GM18517 (cell line): Measurements from ENCODE around the gene L3MBTL4.
"Not testable (repeated sequence)": the region's sequence is repeated elsewhere in the genome, so short reads cannot be mapped to it uniquely, and the experiment has no call there.

Experiments
- ATAC-seq: cut with Tn5 transposase; IDR thresholded peaks from one replicate; pipeline ENCODE4 v1.9.1; 2021; ENCODE audit warnings: mild to moderate bottlenecking, moderate library complexity; ENCODE audit not compliant: unreplicated experiment

The L3MBTL4 gene

GRCh38 chr18:6414723-6415417 lies at the start of gene L3MBTL4:
L3MBTL4 (minus strand) TSS chr18:6414911; CDS start chr18:6311625, 103,286 bp downstream.
- ATAC-seq, result peak; percentile 52

DNA sequence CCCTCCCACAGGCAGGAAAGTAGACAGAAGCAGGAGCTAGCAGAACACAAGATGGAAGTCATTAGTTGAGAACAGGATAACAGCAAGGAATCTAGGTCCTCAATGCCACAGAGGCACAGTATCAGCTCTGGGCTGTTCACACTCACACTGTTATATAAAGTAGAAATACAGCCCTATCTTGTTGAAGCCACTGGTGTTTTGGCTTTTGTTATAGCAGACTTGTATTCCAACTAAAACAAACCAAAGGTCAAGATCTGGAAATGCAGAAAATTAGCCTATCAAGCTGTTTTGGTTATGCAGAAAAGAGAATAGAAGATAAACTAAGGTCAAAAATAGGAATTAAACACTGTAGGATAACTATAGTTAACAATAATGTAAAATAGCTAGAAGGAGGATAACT lies 37.5 kb upstream of the L3MBTL4 start:
- no peak for ATAC-seq

- peak; percentile 89 for ATAC-seq
These were observed 34.5 kb upstream of the L3MBTL4 start for GRCh38 chr18:6449213-6449612.

DNA sequence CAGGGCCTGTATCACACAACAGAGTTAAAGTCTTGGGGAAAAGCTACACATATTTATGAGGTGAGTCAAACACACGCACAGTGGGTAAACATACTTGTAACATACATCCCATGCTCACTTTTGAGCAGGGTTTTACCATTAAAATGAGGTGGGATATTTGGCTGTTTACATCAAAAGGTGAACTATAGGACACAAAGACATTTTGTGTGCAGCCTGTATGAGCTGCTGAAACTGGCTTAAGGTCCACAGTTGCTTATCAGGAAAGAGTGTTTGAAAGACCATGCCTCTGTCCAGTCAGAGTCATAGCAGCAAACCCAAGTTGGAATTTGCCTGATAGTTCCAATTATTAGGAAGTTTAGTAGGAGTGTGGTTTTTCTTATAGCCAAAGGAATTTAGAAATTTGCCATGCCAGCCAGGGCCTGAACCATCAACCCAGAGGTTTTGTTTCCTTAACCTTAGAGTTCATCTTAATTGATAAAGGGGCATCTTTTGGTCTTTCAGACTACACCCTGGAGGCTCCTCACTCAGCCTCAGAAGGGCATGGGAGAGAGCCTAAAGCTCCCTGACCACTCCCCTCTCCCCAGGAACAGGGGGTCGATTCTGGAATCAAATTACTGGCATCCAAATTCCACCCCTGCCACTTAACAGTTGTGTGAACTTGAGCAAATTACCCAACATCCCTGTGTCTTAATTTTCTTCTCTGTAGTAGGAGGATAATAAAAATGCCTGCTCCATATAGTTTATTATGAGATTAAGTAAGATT lies 29.9 kb upstream of the L3MBTL4 start:
- ATAC-seq, result no peak

- no peak for ATAC-seq
These were observed 26.5 kb upstream of the L3MBTL4 start for GRCh38 chr18:6441200-6441599.

DNA sequence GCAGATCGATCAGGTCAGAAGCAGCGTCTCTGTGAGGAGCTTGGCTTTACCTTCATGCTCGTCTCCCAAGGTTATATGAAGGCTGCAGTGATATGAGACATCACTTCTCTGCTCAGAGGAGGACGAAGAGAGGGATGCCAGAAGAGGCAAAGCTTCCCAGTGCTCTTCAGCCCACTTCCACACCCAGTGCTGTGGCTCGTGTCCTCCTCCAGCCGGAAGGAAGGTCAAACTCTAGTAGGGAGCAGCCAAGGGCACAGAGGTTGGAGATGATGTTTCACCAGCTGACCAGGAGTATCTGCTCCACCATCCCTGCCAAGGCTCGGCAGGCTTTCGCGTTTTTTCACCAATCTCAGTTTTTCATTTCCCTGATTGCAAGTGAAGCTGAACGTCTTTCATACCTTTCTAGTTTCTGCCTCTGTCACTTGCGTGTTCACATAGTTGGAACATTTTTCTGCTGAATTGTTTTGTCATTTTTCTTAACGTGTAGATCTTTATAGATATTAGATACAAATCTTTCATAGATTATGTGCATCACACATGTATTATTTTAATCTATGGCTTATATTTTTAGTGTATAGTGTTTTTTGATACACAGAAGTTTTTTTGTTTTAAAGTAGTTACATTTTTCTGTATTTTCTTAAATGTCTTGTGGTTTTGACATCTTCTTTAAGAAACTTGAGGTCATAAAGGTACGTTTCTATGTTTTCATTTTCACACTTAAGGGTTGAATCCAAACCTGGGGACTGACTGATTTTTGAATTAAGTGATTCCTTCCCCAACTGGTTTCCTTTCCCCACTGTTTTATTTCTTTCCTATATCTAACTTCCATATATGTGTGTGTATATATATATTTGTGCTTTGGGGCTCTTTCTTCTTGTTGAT lies 23.5 kb upstream of the L3MBTL4 start:
- ATAC-seq, result no peak

DNA sequence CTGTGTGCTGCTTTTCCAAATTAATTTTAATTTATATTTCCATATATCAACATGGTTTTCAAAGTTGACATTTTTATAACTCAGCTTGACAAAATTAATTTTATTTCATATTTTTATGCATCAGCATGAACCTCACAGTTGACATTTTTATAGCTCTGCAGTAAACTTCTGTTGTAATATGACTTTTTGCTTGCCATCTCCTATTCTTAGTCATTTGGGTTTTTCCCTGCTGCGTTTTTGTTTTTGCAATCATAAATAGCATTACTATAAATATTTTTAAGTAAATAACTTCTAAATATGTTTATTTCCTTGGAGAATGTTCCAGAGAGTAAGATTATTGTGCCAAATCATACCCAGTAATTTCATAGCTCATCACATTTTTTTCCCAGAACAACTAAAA lies 21.0 kb upstream of the L3MBTL4 start:
- no peak for ATAC-seq

DNA sequence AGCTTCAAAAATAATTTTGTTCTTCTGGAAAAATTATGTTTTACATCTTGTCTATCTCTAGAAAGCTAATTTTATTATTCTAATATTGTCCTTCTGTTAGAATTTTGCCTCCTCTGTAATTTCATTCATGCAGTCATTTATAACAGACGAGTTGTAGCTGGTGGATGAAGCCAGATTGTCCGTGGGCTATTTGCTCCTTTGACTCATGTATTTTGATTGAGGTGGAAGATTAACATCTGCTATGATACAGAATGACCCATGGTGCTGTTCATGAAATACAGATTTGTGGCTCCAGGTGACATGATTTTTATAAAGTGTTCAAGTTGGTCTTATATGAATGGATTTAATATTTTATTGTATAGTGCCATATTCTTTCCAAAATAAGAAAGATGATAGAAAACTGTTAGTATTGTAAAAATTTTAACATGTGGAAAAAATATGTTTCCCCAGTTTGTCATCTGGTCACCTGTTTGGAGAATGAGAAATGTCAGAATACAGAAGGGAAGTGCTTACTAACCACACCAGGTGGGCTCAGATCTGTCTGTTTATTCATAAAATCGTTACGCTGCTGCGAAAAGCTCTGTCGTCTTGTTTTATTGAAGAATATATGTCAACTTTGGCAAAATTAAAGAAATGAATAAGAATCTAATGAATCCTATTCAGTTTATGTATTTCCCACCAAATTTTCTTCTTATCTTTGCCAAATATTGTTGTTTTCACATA lies 20.4 kb upstream of the L3MBTL4 start:
- no peak for ATAC-seq

GRCh38 chr18:6434481-6434880 lies 19.8 kb upstream of the L3MBTL4 start:
- ATAC-seq, result no peak

DNA sequence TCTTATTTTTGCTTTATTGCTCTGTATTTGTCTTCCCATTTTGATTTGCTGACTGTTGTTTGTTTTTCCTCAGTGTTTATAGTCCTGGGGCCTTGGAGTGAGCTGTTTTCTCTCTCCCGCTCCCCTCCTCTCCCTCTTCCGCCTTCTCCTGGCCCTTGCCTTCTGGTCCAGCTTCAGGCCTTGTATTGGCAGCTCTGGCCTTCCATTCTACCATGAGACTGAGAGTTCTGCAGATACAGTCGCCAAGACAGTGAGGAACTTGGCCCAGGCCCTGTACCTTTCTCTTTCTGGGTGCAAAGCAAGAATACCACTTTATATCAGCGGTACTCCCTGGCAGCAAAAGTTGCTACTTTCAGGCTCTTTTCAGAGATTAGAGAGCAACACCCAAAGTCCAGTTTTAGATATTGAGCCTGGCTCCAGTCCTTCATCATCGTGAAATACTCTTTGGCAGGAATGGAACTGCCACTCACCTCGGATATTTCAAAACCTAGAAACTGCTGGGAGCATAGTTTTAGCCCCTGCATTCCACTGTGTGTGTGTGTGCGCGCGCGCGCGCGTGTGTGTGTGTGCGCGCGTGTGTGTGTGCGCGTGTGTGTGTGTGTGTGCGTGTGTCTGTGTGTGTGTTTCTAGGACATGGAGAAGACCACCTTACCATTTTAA lies 17.1 kb upstream of the L3MBTL4 start:
- ATAC-seq, result no peak

- no peak for ATAC-seq
These were observed 14.2 kb upstream of the L3MBTL4 start for GRCh38 chr18:6428851-6429395.

DNA sequence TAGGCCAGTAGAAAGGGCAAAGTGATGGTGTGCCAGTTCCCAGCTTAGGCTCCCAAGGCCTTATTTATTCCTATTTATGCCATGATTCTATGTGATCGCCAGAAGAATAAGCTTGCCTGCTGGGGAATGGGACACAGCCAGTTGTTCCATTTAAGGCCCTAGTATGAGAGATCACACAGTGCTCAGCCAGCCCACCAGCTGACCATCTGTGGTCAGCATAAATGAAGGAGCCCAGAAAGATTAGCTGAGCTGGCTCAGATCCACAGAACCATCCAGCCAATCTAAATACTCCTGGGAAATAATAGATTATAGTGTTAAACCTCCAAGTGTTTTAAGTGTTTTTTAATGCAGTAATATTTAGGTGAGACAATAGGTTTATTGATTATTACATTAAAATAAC lies 12.6 kb upstream of the L3MBTL4 start:
- ATAC-seq, result no peak

DNA sequence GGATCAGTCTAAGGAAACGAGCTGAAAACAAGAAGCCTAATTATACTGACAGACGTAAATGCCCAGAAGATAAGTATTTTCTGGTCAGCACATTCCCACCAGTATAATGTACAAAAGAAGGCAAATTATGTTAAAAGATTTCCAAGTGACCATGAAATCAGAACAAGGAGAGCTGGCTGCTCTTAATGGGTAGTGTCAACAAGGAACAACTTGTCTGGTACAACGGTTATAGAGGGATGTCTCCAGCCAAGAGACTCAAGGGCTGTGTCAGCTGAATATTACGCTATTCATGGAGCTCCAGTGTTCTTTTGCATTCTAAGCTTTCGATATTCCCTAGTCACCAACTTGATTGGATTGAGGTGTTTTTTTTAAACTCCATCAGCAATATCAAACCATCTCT lies 8.6 kb upstream of the L3MBTL4 start:
- no peak for ATAC-seq

DNA sequence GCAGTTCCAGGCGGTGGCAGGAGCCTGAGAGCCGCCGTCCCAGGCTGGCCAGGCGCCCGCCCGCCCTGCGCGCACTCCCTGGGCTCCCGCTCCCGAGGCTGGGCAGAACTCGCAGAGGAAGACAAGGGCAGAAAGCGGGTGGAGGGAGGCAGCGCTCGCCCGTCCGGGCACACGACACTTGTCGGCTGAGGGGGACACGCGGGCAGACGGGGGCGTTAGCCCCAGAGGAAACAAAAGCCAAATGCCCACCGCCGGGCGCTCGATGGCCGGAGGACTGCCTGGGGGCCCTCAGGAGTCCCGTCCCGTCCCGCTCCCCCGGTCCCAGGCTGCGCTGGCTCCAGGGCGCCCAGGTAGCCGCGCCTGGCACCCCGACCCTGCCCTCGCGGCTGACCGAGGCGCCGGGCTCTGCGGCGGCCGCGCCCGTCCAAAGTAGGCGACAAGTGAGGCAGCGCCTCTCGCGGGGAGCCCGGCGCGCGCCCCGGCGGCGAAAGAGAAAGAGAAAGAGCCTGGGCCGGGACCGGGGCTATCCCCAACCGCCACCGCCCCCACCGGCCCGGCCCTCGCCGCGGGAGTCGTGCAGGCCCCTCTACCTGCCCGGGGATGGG lies 491 bp downstream of the L3MBTL4 start:
- peak; percentile 89 for ATAC-seq

GRCh38 chr18:6413579-6414117 lies 1.1 kb downstream of the L3MBTL4 start:
- ATAC-seq, result no peak

DNA sequence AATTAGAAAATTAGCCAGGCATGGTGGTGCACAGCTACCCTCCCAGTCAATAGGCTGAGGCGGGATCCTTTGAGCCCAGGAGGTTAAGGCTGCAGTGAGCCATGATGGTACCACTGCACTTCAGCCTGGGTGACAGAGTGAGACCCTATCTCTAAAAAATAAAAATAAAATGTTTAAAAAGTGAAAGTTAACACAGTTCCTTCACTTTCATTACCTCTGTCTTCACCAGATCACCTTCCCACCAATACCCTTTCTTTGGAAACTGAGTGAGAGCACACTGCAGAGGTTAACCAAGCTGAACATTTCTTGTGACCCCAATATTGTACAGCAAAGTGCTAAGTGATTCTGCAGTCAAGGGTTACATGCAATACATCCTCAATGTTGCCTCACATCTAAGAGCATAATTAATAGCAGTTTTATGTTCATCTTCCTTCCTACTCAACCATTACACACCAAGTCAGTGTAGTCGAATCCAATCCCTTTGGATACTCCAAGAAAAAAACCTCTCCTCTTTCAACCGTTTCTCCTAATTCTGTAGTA lies 1.7 kb downstream of the L3MBTL4 start:
- ATAC-seq, result no peak

GRCh38 chr18:6411382-6411781 lies 3.3 kb downstream of the L3MBTL4 start:
- ATAC-seq, result no peak

- no peak for ATAC-seq
These were observed 4.8 kb downstream of the L3MBTL4 start for GRCh38 chr18:6409933-6410332.

GRCh38 chr18:6408543-6408942 lies 6.2 kb downstream of the L3MBTL4 start:
- not testable (repeated sequence) for ATAC-seq
